Measurements from ENCODE around the gene IL24.
"Not testable (repeated sequence)": the region's sequence is repeated elsewhere in the genome, so short reads cannot be mapped to it uniquely, and the experiment has no call there.

Gene IL24

GRCh38 chr1:206897175-206897574 lies at the start of gene IL24:
Gene IL24, plus strand, starts transcription at chr1:206897443. Its CDS starts 390 bp downstream, at chr1:206897833.
- no peak for DNase-seq

DNA sequence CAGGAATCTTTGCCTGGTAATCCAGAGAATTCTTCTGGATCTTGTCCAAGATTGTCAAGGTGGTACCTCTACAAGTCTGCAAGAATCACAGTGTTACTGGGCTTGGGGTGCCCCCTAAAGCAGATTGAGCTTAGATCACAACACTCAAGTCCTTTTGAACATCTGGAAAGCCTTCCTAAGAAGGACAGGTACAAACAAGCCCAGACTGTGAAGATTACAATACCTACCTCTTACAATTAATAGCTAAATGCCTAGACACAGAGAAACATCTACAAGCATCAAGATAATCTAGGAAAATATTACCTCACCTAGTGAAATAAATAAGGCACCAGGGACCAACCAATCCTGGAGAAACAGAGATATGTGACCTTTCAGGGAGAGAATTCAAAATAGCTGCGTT lies 49.3 kb upstream of the IL24 start:
- DNase-seq, result no peak

DNA sequence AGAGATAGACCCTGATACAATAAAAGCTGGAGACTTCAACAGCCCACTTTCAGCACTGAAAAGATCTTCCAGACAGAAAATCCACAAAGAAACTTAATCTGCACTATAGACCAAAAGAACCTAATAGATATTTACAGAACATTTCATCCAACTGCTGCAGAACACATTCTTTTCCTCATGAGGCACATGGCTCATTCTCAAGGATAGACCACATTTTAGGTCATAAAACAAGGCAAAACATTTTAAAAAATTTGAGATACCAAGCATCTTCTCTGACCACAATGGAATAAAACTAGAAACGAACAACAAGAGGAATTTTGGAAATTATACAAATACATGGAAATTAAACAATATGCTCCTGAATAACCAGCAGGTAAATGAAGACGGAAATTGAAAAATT lies 46.8 kb upstream of the IL24 start:
- DNase-seq, result no peak

DNA sequence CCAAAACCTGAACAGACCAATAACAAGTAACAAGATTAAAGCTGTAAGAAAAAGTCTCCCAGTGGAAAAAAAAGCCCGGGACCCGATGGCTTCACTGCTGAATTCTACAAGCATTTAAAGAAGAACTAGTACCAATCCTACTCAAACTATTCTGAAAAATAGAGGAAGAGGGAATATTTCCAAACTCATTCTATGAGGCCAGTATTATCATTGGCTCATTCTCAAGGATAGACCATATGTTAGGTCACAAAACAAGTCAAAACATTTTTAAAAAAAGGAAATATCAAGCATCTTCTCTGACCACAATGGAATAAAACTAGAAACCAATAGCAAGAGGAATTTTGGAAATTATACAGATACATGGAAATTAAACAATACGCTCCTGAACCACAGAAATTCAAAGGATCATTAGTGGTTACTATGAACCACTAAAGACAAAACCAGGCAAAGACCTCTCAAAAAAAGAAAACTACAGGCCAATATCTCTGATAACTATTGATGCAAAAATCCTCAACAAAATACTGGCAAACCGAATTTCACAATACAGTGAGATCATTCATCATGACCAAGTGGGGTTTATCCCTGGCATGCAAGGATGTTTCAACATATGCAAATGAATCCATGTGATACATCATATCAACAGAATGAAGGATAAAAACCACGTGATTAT lies 45.8 kb upstream of the IL24 start:
- no peak for DNase-seq

- not testable (repeated sequence) for DNase-seq
These were observed 44.6 kb upstream of the IL24 start for GRCh38 chr1:206852662-206853061.

- DNase-seq, result not testable (repeated sequence)
These were observed 43.5 kb upstream of the IL24 start for GRCh38 chr1:206853696-206854095.

GRCh38 chr1:206854401-206855129 lies 42.7 kb upstream of the IL24 start:
- no peak for DNase-seq

DNA sequence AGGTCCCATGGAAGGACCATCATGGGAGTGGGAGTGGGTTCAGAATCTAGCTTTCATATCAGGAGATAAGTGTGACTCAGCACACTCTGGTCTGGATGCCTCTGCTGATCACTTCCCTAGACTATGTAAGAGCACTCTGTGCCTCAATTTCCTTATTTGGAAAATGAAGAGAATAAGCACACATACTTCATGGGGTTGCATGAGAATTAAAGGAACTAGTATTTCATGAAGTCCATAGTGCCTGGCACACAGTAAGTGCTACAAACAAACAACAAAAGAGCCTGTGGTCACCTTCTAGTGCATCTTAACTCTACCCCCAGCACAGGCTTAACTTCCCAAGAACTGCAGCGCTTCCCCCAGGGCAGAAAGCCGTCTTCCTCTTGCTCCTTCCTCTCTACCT lies 41.4 kb upstream of the IL24 start:
- no peak for DNase-seq

DNA sequence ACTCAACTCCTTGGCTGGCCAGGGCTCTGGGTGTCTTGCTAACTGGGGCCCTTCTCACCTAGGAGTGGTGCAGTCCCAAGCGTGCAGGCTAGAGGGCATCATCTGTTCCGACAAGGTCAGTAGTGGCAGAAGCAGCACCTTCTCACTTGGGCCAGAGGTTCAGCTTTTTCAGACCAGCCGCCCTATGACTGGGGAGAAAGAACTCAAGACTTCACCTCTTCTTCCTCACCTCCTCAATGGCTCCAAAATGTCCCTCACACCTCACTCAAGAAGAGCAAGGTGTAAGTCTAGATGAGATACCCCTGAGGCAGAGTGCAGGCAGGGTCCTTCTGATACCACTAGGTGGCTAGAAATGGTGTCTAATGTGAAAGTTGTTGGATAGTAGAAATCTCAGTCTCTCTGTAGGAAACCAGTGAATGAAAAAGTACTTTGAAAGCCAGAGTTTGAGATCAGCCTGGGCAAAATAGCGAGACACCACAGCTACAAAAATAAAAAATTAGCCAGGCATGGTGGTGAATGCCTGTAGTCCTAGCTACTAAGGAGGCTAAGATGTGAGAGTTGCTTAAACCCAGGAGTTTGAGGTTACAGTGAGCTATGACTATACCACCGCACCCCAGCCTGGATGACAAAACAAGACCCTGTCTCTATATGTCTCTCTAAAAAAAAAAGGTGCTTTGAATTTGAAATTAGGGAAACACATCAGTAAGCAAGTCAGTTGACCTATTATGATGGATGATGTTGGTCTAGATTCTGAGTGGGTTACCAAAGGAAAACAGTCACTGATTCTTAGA lies 40.4 kb upstream of the IL24 start:
- no peak for DNase-seq

DNA sequence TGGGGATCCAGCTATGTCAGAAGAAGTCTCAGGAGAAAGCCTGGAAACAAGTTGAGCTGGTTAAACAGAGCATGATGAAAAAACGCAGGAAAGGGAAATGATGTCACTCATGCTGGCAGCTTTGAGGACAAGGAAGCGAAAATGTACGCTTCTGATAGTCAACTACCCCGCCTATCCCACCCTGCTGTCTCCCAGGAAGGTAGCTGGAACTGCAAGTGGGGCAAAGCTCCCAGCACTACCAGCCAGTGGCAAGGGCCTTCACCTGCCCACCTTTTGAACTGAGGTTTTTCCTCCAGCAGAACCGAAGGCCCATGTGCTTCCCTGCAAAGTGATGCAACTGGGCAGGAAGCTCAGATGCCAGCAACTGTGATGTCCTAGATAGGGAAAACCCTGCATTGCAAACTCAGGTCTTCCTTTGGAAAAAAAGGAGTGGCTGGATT lies 38.1 kb upstream of the IL24 start:
- DNase-seq, result no peak

DNA sequence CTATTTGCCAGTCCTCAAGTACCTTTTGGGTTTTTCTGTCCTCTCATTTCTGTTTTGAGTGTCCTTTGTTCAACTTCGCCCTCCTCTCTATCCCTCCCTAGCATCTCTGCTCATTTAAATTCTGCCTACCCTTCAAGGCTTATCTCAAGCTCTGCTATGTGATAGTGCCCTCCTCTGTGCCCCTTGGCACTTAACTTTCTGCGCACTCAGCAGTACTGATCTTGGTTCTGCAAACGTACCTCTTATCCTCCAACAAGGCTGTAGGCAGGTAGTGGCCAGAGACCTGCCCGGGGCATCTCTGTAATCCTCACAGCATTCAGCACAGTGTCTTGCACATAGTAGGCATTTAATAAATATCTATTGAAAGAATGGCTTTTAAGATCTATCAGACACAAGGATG lies 37.1 kb upstream of the IL24 start:
- DNase-seq, result no peak

- DNase-seq, result no peak
These were observed 34.0 kb upstream of the IL24 start for GRCh38 chr1:206863266-206863665.

- DNase-seq, result no peak
These were observed 32.1 kb upstream of the IL24 start, which contains the start of gene IL20 for GRCh38 chr1:206864939-206865671. Gene IL20, plus strand, starts transcription at chr1:206865623. Its CDS starts 230 bp downstream, at chr1:206865853.

- DNase-seq, result no peak
These were observed 31.2 kb upstream of the IL24 start for GRCh38 chr1:206866062-206866461.

DNA sequence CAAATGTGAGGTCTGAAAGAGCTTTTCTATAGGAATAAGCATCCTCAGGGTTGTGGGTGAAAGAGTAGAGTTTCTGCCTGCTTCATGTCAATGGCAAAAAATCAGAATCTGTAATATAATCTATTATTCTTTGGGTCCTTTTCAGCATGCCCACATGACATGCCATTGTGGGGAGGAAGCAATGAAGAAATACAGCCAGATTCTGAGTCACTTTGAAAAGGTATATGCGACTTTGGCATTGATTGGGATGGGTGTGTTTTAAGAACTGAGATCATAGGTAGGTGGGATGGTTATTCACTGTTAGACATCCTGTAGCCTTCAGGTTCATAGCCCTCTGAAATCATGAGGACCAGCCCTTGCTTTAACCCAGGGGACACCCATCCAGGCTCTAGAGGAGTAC lies 30.0 kb upstream of the IL24 start:
- no peak for DNase-seq

GRCh38 chr1:206867716-206868115 lies 29.5 kb upstream of the IL24 start:
- DNase-seq, result no peak

DNA sequence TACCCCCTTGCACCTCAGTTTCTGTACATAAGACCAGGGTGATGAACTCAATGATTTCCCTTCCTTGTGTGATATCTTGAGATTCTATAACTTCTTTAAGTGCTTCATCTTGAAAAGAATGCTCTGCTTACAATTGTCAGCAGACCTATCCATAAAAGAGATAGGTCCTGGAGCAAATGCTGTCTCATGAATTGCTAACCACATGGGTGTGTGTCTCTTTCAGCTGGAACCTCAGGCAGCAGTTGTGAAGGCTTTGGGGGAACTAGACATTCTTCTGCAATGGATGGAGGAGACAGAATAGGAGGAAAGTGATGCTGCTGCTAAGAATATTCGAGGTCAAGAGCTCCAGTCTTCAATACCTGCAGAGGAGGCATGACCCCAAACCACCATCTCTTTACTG lies 29.0 kb upstream of the IL24 start:
- DNase-seq, result no peak

GRCh38 chr1:206872139-206872538 lies 25.1 kb upstream of the IL24 start:
- no peak for DNase-seq

- no peak for DNase-seq
These were observed 23.5 kb upstream of the IL24 start for GRCh38 chr1:206873603-206874188.

GRCh38 chr1:206875752-206876377 lies 21.4 kb upstream of the IL24 start:
- no peak for DNase-seq

GRCh38 chr1:206878456-206878855 lies 18.8 kb upstream of the IL24 start:
- no peak for DNase-seq

- DNase-seq, result no peak
These were observed 16.9 kb upstream of the IL24 start for GRCh38 chr1:206880314-206880713.

All from GF-D8 (cell line).